GM12891 (cell line): ENCODE measurements around the gene COQ8B.

ENCODE experiments used
- PAX5 ChIP-seq: IDR thresholded peaks from 2 replicates; pipeline ENCODE4 v1.6.1; 2011; ENCODE audit warnings: low read length, moderate library complexity, mild to moderate bottlenecking; ENCODE audit not compliant: insufficient read depth, severe bottlenecking
- POLR2A ChIP-seq: IDR thresholded peaks from 2 replicates; pipeline ENCODE4 v1.6.1; 2011; ENCODE audit warnings: low read depth, low read length, control low read depth
- POLR2AphosphoS5 ChIP-seq: IDR thresholded peaks from 2 replicates; pipeline ENCODE4 v1.6.1; 2011; ENCODE audit warnings: low read depth, low read length, control low read depth
- POU2F2 ChIP-seq: IDR thresholded peaks from 2 replicates; pipeline ENCODE4 v1.6.1; 2011; ENCODE audit warnings: low read depth, mild to moderate bottlenecking, control low read depth, low read length, moderate library complexity
- SPI1 ChIP-seq: IDR thresholded peaks from 2 replicates; pipeline ENCODE4 v1.6.1; 2011; ENCODE audit warnings: low read depth, low read length, control low read depth

DNA sequence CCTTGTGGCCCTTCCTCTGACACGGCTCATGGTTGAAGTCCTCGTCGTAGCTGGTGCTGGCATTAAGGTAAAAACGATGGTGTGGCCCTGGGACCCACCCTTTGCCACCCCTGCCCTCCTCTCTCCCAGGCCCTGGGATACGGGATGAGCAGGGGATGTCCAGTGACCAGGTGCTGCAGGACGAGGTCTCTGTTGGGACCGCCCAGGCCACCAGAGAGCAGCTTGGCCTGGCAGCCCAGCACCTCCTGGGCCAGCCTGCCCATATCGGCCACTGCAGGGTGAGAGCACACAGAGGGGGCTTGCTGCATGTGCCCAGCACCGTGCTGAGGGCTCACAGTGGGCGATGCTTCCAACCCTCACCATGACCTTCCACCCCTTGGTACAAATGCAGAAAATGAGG is 27.2 kb upstream of the COQ8B start:
- TF ChIP-seq SPI1 (no peak), POLR2AphosphoS5 (no peak), POU2F2 (no peak), POLR2A (no peak), PAX5 (no peak)
